PFSK-1 (cell line): ENCODE results near the gene MBNL1.

Source experiments
- FOXP2 ChIP-seq: optimal IDR thresholded peaks from 2 replicates; pipeline ENCODE3; 2011; ENCODE audit warnings: borderline replicate concordance, control low read depth, inconsistent platforms; ENCODE audit not compliant: insufficient read depth; ENCODE audit errors: extremely low read length, extremely low read depth
- POLR2AphosphoS5 ChIP-seq: IDR thresholded peaks from 2 replicates; pipeline ENCODE4 v1.6.1; 2012; ENCODE audit warnings: low read depth, mild to moderate bottlenecking, control low read depth, low read length, moderate library complexity
- REST ChIP-seq, 2 experiments: IDR thresholded peaks; 2 replicates each; pipeline versions ENCODE4 v1.6.1 to v1.8.0; 2011 to 2012; ENCODE audit warnings: low read depth in 2 of 2, low read length in 2 of 2, control low read depth in 1 of 2, inconsistent platforms in 1 of 2, mild to moderate bottlenecking in 1 of 2, moderate library complexity in 1 of 2; ENCODE audit not compliant: insufficient read depth in 1 of 2

- TF ChIP-seq FOXP2 (no peak), POLR2AphosphoS5 (no peak), REST (IDR thresholded peaks at IDR 0.05; ENCODE audit: insufficient read depth in 1 of 2, low read depth in 2 of 2, low read length in 2 of 2) (no peak)
Measured at GRCh38 chr3:152458376-152459117, 189.8 kb downstream of the MBNL1 start.
